Activated T-helper 1 cell treated with Interleukin-2 at 50 U/mL for 16 hours (primary cell): Measurements from ENCODE around the gene ABHD1.
"Not testable (repeated sequence)": the region's sequence is repeated elsewhere in the genome, so short reads cannot be mapped to it uniquely, and the experiment has no call there.

Source experiments
- DNase-seq: peaks from one replicate; pipeline ENCODE4 v3.0.0-alpha.2; 2020; ENCODE audit warnings: low read depth

The ABHD1 gene

GRCh38 chr2:27110603-27111352 lies 12.8 kb upstream of the ABHD1 start:
- not testable (repeated sequence) for DNase-seq

GRCh38 chr2:27111392-27112078 lies 12.1 kb upstream of the ABHD1 start:
- DNase-seq = not testable (repeated sequence)

GRCh38 chr2:27115519-27115918 lies 8.1 kb upstream of the ABHD1 start:
- DNase-seq = no peak

- no peak for DNase-seq
These were observed 5.6 kb upstream of the ABHD1 start for GRCh38 chr2:27117995-27118524.

- no peak for DNase-seq
These were observed 4.9 kb upstream of the ABHD1 start, which contains the start of gene CGREF1 for GRCh38 chr2:27118525-27119329. TSS of gene CGREF1 (minus strand) at chr2:27119128. CDS start at chr2:27104366, 14,762 bp downstream.

- not testable (repeated sequence) for DNase-seq
These were observed 4.3 kb upstream of the ABHD1 start for GRCh38 chr2:27119330-27119670.

GRCh38 chr2:27121906-27122305 lies 1.7 kb upstream of the ABHD1 start:
- DNase-seq = no peak

- no peak for DNase-seq
These were observed 824 bp upstream of the ABHD1 start for GRCh38 chr2:27122791-27123190.

- no peak for DNase-seq
These were observed 1.5 kb downstream of the ABHD1 start for GRCh38 chr2:27125104-27125503.

GRCh38 chr2:27126252-27126710 lies 2.7 kb downstream of the ABHD1 start:
- no peak for DNase-seq

GRCh38 chr2:27127883-27128667 lies 4.5 kb downstream of the ABHD1 start:
- no peak for DNase-seq

GRCh38 chr2:27128668-27129571 lies 5.3 kb downstream of the ABHD1 start:
- no peak for DNase-seq

GRCh38 chr2:27130396-27130795 lies 6.8 kb downstream of the ABHD1 start:
- no peak for DNase-seq

- DNase-seq = no peak
These were observed 7.8 kb downstream of the ABHD1 start for GRCh38 chr2:27131429-27131828.

- no peak for DNase-seq
These were observed 9.7 kb downstream of the ABHD1 start for GRCh38 chr2:27133195-27133875.

GRCh38 chr2:27133905-27134780 lies 10.5 kb downstream of the ABHD1 start, which contains the start of gene PREB:
TSS of gene PREB (minus strand) at chr2:27134636. CDS start at chr2:27134421, 215 bp downstream.
- peak; percentile 99 for DNase-seq

- DNase-seq = no peak
These were observed 11.3 kb downstream of the ABHD1 start for GRCh38 chr2:27134781-27135477.

- DNase-seq = no peak
These were observed 11.9 kb downstream of the ABHD1 start for GRCh38 chr2:27135478-27135955.
